Measurements from ENCODE around the gene HHAT.
A peak's percentile ranks its signal among the peaks of the same experiment; 100 is the strongest.
"Not testable (repeated sequence)": the region's sequence is repeated elsewhere in the genome, so short reads cannot be mapped to it uniquely, and the experiment has no call there.

The HHAT gene

DNA sequence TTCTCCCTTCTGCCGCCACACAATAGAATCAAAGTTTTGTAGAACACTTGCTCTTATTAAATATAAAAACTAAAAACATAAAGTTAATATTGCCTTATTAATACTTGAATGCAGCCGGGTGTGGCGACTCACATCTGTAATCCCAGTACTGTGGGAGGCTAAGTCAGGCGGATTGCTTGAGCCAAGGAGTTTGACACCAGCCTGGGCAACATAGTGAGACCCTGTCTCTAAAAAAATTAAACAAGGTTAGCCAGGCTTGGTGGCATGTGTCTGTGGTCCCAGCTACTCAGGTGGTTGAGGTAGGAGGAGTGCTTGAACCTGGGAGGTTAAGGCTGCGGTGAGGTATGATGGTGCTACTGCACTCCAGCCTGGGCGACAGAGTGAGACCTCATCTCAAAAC, 13.2 kb upstream of the HHAT start:
- no peak for DNase-seq

DNA sequence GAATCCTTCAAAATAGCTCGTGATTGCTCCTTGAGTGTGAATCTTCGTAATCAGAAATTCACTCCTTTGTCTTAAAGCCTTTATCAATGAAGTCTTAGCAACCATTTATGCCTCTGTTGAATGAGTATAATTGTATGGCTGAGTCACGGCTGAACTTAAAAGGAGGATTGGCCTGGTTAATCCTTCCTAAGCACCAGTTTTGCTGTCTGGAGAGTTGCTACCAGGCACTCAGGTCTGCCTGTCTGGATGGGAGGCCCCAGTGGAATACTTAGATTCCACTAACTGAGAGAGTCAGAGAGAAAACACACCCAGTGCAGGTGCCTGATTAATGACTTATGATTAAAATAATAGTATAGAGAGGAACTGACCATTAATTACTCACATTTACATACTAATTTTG, 7.6 kb upstream of the HHAT start:
- no peak for DNase-seq

DNA sequence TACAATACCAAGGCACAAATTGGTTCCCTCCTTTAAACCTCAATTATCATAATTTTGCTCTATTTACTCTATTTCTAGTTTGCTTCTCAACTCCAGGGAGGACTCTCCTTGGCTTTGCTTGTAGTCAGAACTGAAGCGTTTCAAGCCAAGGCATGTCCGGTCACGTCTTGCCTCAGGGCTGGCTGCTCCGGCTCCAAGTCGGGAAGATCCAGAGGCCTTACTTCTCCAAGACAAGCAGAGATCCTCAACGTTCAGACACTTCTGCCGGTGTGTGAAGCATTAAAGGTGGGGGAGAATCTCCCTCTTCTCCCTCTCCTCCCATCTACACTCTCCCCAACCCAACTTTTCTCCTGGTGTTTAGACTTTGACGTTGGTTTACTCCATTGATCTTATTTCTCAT, 7.2 kb upstream of the HHAT start:
- no peak for DNase-seq

DNA sequence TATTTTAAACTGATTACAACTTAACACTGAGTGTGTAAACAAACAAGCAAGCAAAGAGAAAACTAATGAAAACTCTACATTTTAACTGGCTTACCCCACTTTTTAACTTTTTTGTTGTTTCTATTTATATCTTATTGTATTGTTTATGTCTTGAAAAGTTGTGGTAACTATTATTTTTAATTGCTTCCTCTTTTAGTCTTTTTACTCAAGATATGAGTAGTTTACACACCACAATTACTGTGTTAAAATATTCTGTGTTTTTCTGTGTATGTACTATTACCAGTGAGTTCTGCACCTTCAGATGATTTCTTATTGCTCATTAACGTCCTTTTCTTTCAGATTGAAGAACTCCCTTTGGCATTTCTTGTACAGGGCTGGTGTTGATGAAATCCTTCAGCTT, 4.7 kb upstream of the HHAT start:
- DNase-seq: no peak

DNA sequence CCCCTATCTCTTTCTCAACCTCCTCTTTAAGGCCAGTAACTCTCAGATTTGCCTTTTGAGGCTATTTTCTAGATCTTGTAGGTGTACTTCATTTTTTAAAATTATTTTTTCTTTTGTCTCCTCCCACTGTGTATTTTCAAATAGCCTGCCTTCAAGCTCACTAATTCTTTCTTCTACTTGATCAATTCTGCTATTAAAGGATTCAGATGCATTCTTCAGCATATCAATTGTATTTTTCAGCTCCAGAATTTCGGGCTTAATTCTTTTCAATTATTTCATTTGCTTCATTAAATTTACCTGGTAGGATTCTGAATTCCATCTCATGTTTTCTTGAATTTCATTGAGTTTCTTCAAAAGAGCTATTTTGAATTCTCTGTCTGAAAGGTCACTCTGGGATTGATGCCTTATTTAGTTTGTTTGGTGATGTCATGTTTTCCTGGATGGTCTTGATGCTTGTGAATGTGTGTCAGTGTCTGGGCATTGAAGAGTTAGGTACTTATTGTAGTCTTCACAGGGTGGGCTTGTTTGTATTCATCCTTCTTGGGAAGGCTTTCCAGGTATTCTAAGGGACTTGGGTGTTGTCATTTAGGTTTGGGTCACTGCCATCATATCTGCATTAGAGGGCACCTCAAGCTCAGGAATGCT, 3.6 kb upstream of the HHAT start:
- DNase-seq: no peak

DNA sequence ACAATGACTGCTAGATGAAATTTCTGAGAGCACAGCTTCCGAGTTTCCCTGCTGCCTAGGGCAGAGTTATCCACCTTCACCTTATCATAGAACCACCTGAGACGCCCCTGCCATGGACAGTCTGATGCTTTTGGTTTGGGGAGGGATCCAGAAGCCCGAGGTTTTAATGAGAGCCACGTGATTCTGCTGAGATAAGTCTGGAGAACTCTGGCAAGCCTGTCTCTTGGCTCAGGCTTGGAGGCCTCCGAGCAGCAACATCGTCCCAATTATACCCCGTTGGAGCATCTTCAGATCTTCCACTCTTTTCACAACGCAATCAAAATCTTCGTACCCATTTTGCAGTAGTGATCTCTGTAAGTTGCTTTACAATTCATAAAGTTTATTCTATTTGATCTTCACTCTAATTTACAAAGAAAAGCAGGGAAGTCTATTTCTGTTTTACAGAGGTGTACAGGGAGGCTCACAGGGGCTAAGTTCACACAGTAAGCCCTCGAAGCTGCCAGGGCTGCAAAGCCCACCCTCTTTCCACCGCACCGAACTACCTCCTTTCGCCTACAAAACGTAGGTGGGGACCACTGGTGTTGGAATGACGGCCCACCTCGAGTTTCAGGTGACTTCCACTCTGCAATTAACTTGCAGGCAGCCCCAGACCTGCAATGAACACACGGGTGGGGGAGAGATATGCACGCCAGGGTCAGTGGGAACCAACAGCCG, 513 bp upstream of the HHAT start:
- no peak for DNase-seq

DNA sequence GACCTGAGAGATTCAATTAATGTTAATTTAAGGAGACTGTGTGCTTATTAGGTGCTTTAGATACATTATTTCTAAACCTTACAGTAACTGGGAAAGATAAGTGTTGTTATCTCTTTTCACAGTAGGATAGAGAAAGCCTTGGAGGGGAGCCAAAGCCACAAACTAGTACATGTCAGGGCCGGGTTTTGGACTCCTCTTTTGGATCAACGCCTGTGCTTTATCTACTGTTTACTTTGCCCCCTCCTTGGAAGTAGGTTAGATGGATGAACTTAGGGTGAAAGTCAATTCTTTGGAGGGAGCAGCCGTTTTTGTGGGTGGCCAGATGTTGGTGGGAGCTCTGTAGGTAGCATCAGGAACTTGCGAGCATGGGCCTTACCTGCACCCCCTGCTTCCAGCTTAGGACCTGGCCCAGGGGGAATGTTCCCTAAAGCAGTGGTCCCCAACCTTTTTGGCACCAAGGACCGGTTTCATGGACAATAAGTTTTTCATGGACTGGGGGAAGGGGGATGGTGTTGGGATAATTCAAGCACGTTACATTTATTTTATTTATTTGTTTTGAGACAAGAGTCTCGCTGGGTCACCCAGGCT, 1.7 kb downstream of the HHAT start:
- no peak for DNase-seq

DNA sequence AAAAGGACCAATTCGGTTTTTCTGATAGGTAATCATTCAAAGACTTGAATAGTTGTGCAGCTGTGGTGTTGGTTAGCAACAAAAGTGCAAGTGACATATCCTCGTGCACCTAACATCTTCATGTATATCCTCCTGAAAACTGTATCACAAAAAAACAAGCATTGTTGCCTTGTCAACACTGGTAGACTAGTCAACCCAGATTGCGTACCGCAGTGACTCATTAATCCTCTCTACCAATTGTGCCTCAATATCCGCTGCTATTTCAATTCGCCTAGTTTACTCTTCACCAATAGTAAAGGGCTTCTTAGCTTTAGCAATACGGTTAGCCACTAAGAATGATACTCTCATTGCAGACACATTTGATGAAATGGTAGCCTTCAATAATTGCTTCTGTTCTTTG, 3.5 kb downstream of the HHAT start:
- peak; percentile 24 for DNase-seq

DNA sequence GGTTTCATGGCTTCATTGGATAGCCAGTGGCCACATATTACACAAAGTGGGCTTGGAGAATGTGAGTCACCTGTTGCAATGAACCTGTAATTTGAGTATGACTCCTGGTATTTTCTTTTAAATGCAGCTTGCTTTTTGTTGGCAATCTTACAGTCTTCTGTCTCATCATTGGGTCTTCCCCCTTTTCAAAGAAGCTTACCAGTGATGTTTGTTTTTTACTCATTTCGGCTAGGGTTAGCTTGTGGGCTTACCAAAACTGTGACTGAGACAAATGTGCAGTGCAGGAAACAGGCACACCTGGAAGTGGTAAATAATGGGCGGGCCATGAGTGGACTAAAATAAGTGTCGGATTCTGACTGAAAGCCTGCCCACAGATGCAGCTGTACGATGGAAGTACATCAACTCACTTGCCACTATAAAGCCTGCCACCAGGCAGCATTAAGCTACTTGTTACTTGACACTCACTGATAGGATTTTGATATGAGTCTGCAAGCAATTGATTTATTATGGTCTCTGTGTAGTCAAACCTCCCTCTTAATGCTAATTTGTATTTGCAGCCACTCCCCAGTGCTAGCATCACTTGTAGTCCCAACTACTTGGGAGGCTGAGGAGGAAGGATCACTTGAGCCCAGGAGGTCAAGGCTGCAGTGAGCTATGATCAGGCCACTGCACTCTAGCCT, 4.2 kb downstream of the HHAT start:
- DNase-seq: peak; percentile 76

DNA sequence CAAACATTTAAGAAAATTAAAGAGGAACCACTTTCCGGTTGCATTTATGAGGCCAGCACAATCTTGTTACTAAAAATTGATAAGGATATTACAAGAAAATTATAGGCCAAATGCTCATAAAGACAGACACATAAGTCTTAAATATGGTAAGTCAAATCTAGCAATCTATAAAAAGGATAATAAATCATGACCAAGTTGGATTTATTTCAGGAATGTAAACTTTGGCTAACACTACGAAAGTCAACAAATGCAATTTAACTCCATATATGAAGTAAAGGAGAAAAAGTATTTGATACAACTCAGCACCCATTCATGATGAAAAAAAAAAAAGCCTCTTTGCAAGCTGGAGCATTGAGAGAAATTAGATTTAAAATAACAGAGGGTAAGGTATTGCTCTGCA, 6.3 kb downstream of the HHAT start:
- no peak for DNase-seq

DNA sequence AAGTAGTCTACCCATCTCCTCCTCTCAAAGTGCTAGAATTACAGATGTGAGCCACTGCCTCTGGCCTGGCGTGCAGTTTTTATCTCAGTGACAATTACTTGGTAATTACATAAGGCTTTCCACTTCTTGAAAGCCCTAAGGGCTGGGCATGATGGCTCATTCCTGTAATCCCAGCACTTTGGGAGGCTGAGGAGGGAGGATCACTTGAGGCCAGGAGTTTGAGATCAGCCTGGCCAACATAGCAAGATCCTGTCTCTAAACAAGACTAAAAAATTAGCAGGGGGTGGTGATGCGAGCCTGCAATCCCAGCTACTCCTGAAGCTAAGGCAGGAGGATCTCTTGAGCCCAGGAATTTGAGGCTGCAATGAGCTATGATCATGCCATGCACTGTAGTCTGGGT, 7.7 kb downstream of the HHAT start:
- no peak for DNase-seq

DNA sequence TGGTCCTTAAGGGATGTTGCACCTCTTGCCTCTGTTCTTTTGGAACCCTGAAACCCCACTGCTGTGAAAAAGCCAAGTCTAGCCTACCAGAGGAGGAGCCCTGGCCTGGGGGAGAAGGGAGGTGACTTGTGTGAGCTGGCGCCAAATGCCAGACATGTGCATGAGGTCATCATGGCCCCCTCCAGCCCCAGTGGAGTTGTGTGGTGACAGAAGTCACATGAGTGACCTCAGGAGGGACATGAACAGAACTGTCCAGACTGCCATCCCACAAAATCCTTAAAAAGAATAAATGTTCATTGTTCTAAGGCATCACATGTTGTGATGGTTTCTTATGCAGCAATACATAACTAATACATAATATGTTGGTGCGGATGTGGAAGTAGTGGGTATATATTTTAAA, 10.8 kb downstream of the HHAT start:
- no peak for DNase-seq

DNA sequence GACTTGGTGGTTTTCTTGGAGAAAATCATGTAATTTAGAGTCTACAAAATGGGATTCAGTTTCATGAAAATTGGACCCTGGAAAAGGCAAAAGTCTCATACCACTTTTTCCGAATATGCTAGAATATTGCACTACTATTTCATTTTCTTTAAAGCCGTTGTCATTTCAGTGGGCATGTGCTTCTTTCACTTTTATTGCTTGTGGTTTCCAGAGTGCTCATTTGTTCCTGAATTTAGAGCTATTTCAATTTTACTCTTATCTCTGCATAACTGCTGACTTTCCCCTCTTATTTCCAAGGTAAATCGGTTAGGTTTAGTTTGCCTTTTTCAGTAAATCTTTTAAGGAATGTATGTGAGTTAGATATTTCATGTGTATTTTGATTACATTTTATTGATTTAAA, 11.6 kb downstream of the HHAT start:
- no peak for DNase-seq

DNA sequence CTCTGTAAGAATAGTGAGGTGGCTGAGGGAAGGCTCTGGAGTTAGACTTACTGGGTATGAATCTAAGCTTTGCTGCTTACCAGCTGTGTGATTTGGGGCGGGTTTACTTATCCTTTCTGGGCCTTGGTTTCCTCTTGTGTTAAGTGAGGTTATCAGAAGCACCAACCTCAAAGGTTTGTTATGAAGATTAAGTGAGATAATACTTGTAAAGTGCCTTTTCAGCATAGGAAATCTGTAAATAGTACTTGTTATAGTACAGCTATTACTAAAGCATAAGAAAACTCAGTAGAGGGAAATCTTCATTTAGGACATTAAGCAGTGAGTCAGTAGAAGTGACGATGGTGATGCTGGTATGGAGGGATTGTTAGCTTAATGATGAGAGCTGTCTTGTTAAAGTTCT, 12.1 kb downstream of the HHAT start:
- DNase-seq: no peak

DNA sequence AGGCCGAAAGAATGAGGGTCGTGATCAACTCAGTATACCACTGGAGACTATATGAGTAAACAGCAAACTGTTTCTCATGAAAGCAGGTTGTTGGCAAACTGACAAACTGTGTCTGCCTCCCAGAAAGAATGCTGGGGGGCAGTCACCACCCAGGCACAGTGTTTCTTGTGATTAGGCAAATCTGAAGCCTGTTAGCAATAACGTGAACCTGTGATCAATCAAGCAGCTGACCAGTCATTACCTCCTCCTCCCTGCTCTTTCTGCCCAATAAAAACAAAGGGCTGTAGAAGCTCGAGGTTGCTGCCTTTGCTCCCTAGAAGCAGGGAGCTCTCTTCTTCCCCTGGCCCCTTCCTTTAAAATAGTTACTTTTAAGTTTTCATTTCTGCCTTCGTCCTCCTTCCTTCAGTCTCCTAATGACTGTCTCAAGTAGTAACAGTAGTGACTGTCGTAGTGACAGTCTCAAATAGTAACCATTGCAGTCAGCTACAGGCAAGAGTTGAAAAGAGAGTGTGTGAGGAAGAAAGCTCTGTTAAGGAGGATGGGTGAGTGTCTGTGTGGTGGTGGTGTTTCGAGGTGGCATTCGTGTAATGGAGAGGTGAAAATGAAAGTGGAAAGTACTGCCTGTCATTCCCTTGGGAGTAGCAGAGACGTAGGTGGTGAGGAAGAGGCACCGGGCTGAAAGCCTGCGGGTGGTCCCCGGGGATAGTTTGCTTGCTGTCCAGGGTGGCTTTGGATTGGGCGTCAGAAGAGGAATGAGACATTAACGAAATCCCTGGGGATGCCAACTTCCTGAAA, 14.5 kb downstream of the HHAT start:
- no peak for DNase-seq

DNA sequence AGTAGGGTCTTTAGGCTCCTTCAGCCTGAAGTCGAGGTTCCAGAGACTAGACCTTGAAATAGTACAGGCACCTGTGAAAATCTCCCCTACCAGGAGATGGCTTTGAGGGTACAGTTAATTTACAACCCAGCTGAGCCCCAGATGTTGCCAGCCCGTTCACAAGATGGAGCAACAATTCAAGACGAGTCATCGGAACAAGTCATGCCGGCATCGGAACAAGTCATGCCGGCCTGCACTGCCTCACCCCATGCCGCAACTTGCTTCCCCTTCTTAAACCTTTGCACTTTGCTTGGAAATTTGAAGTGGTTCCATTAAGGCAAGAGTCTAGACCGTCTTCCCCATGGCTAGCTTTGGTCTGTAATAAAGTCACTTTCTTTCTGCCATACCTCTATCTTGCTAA, 16.0 kb downstream of the HHAT start:
- DNase-seq: no peak

DNA sequence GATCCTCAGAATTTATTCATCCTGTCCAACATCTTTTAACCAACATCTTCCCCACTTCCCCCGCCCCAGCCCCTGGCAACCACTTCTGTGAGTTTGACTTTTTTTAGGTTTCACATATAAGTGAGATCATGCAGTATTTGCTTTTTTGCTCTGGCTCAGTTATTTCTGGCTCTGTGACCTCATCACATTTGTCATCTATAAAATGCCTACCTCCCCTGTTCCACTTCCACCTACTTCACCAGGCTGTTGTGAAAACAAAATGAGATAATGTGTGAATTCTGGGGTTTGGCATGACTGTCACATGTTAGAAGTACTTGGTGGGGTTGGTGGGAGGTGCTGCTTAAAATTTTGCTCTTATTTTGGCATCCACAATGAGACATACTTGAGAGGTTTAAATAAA, 18.4 kb downstream of the HHAT start:
- DNase-seq: peak; percentile 34

DNA sequence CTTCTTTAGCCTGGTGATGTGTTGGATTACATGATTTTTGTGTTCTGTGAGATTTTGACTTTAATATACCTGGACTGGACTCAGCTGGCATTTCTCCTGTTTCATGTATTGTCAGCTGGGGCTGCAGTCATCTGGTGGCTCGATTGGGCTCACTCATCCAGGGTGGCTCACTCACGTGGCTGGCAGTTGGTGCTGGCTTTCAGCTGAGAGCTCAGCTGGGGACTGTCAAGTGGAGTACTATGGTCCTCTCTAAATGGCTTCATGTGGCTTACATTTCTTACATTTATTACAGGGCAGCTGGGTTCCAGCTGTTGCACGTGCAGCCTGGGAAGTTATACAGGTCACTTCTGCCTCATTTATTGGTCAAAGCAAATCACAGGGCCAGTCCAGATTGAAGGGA, 22.8 kb downstream of the HHAT start:
- no peak for DNase-seq

DNA sequence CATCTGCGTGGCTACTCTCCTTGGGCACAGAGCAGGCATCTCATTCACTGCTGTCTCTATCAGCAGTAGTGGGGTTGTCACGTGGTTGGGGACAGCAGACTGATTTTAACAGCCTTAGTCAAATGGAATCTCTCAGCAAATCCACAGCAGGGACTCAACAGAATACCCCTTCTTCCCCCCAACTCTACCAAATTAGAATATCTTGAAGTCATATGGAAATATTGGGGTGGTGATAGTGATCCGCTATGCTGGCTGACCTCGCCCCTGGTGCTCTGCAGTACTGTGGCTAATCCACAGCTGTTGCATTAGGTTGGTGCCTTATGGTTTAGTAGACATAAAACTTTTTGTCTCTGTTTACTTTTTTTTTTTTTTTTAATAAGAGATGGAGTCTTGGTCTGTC, 23.9 kb downstream of the HHAT start:
- no peak for DNase-seq

DNA sequence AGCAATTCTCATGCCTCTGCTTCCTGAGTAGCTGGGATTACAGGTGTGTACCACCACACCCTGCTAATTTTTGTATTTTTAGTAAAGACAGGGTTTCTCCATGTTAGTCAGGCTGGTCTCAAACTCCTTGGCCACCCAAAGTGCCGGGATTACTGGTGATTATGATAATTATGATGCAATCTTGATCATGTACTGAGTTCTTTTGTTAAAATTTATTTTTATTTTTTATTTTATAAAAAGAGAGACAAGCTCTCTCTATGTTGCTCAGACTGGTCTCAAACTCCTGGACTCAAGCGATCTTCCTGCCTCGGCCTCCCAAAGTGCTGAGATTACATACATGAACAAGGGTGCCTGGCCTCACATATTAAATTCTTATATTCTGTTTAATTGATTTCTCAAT, 25.6 kb downstream of the HHAT start:
- not testable (repeated sequence) for DNase-seq

DNA sequence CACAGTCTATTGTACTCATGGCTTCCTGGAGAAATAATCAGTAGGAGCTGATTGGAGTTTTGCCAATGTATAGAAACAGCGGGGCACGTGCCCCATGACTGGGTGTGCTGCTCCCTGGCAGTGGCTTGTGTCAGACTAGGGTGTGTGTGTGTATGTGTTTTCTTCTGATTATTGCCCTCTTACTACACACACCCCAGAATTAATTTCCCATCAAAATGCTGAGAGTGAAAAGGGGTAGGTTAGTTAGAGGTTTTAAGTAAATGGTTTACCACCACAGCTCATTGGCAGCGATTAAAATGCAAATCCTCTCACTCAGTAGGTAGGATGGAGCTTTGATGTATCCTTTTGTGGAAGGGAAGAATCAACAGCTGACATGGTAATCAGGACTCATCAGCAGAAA, 29.9 kb downstream of the HHAT start:
- no peak for DNase-seq

DNA sequence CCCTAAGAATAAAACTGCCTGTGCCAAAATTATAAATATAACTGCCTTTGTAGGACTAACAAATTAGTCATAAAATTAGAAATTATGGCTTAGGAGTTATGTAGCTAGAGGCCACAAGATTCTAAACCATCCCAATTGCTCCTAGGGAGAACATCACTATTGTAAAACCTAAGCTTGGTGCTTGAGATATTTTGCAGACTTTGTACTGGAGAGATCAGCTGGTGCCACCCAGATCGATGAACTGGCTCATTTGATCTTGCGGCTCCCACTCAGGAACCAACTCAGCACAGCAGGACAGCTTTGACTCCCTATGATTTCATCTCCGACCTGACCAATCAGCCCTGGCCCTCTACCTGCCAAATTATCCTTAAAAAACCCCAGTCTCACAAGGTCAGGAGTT, 30.6 kb downstream of the HHAT start:
- no peak for DNase-seq

DNA sequence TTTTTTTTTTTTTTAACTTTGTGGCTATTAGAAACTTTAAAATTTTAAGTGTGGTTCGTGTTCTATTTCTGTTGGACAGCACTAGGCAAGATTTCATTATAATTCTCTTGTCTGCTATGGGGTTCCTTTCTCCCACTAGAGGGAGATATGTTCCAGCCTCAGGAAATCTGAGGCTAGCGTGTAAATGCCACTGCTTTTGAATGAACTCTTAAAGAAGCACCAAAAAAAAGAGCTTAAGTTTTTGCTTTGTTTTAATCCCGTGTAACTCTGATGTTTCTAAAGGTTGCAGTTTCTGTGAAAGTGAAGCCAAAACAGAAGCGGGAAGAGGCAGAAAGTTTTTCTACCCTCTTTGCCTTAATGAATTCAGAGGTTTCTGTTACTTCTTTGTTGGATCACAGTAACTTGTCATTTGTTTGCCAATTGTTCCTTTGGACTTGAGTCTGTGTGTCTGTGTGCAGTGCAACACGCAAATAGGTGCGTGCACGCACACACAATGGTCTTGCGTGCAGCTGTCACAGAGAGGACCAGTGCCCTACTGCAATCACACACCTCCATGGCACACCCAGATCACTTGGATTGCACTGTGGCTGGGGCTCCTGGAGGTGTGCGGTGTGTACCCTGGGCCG, 32.3 kb downstream of the HHAT start:
- no peak for DNase-seq
